ENCODE data around the gene FAM168A.

FAM168A gene

DNA sequence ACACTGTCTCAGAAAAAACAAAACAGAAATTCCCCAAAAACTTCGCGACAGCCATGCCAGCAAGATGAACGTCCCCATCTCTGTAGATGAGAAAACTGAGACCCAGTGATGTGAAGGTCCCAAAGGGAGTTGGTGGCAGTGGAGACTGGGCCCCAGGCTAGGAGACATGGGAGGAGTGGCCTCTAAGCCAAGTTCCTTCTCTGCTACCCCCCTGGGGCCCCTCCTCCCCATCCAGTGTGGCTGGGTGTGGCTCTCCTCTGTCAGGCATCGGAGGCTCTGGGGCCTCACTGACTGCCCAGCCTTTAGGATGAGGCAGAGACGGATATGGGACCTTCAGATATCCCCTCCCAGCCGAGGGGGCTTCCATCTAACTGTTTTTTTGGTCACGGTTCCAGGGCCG is 211.9 kb downstream of the FAM168A start:
- DNase-seq (ENCODE audit: low read depth, low spot score), result no peak
- no peak overlapping the region for H3K4me3 ChIP-seq (ENCODE audit: low read length)

DNA sequence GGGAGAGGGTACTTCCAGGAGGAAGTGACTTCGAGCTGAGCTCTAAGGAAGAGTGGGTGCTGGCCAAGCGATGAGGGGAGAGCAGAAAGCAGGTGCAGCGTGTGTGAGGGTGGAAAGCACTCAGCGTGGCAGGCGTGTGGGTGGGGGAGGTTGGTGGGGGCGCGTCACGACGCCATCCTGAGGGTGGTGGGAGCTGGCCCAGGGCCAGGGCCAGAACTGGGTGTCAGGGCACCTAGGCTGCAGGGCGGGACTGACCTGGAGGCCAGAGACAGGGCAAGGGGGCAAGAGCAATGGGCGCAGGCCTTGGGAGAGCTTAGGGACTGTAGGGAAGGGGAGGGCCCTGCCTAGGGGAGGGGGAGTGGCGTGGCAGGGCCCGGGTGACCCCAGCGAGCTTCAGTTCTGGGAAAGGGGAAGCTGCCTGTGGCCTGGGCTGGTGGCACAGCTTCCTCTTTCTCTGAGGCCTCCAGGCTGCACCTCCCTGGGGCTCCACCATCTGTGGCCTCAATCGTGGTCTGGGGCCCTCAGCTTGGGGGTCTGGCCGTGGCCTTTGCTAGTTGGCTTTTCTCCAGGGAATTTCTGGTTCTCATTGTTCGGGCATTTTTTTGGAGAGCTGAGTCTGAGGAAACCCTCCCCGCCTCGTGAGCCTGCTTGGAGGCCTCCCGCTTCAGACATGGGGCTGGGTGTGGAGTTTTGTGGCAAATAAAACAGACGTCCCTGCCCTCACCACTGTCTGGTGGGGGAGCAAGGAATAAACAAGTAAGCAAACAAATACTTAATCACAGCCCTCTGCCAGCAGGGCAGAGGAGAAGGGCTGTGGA is 212.8 kb downstream of the FAM168A start:
- H3K4me3 ChIP-seq (ENCODE audit: low read length), result no peak overlapping the region
- DNase-seq (ENCODE audit: low read depth, low spot score), result no peak

DNA sequence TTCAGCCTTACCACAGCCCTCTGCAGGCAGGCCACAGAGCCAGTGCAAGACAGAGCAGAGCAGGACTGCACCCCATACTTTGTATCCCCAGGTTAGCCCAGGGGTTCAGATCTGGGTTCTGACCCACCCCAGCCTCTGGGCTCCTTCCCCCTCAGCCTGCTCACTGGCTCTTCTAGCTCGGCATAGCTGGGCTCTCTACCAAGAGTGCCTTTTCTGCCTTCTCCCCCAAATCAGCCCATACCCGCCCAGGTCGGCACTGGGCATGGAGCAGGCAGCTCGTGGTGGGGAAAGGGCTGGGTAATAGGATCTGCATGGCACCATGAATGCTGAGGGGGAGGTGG is 213.4 kb downstream of the FAM168A start:
- no peak for DNase-seq (ENCODE audit: low read depth, low spot score)
- no peak overlapping the region for H3K4me3 ChIP-seq (ENCODE audit: low read length)

DNA sequence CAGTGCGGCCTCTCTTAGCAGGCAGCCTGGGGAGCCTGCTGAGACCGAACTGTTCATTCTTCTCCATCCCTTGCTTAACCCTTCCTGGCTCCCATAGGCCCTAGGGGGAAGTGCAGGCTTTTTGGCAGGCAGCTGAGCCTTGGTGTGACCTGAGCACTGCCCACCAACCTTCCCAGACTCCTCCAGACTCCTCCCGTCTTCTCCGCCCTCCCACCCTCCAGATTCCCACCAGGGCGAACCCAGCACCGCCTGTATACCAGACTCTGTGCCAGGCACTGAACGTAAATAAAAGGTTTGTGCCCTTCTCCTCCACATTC is 213.8 kb downstream of the FAM168A start:
- no peak overlapping the region for H3K4me3 ChIP-seq (ENCODE audit: low read length)
- no peak for DNase-seq (ENCODE audit: low read depth, low spot score)

DNA sequence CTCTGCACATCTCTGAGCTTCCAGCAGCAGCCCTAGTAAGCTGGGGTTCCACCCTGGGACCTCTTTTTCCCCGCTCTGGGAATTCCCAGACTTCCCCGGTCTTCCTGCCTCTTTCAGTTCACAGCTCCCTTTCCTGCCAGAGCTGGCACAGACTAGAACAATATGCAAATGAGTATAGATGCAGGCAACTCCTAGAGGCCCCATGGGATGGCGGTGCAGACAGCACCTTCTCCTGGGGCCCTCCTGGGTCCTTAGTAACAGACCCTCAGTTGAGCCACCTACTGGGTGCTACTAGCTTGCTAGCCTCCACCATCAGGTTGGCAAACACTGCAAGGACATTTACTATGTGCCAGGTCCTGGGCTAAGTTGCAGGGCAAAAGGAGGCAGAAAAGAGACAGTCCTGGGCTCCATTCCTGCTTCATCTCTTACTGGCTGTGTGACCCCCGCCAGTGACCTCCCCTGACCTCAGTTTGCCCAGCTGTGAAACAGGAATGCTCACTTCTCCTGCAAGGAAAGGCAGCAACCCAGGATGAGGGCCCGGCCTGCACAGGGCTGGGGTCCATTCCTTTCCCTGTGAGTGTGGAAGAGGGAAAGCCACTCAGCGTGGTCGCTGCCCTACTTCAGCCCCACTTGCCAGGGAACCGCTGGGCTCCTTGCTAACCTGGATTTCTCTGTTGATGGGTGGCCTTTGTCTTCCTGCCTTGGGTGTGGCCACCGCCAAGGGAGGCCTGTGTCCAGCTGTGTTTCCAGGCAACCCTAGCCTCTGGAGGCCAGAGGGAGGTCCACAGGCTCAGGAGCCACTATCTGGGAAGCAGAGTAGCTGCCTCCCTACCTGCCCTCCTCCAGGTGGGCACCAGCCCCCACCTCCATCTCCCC is 214.4 kb downstream of the FAM168A start:
- DNase-seq (ENCODE audit: low read depth, low spot score), result no peak
- no peak overlapping the region for H3K4me3 ChIP-seq (ENCODE audit: low read length)

DNA sequence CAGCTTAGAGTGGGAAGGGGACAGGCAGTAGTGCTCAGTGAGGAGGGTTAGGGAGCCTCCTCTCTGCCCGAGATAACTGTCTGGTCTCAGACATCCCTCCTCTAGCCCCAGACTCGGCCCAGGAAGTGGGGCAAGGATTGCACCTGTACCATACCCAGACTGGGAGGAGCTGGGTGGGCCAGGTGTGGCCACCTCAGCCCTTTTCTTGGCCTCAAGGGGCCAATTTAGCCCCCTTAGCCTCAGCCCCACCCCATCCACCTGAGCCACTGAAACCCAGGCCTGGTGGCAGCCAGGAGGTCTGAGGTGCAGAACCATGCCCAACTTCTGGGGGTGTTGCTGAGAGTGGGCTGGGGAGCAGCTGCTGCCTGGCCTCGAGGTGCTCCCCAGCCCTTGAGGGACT is 215.2 kb downstream of the FAM168A start:
- no peak for DNase-seq (ENCODE audit: low read depth, low spot score)
- no peak overlapping the region for H3K4me3 ChIP-seq (ENCODE audit: low read length)

DNA sequence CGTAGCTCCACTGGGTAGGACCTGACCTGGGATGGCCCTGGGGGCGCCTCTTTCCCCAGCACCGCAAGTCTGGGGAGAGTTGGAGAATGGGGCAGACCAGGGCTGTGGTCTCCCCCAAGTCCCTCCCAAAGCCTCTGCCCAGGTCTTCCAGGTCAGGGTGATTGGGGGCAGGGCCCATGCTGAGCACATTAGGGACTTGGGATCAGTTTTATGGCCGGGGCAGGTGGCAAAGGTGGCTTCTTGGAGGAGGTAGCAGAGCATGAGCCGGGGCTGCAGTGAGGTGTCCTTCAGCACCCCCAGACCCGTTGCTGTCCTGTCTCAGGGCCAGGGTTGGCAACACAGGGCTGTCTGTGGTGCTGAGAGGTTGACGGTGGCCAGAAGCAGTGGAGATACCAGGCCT is 215.7 kb downstream of the FAM168A start:
- no peak overlapping the region for H3K4me3 ChIP-seq (ENCODE audit: low read length)

DNA sequence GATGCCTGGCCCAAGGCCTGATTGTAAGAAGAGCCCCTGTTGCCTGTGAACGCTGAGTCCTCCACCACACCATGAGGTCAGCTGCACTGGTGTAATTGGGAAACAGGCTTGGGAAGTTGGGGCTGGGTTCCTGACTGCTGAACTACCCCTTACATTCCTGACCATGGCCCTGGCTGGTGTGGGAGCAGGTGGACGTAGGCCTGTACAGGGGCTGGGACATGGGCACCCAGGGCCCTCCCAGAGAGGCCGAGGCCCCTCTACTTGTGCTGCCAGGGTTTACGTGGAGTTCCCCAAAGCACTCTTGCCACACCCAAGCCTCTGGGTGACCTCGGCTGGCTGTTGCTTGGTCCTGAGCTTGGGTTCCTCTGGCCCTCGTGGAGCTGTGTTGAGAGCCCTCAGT is 216.3 kb downstream of the FAM168A start:
- H3K4me3 ChIP-seq (ENCODE audit: low read length), result no peak overlapping the region
- no peak for DNase-seq (ENCODE audit: low read depth, low spot score)

More for the DNA sequence above, 215.7 kb downstream of the FAM168A start:
- DNase-seq (ENCODE audit: low read depth, low spot score), result no peak

DNA sequence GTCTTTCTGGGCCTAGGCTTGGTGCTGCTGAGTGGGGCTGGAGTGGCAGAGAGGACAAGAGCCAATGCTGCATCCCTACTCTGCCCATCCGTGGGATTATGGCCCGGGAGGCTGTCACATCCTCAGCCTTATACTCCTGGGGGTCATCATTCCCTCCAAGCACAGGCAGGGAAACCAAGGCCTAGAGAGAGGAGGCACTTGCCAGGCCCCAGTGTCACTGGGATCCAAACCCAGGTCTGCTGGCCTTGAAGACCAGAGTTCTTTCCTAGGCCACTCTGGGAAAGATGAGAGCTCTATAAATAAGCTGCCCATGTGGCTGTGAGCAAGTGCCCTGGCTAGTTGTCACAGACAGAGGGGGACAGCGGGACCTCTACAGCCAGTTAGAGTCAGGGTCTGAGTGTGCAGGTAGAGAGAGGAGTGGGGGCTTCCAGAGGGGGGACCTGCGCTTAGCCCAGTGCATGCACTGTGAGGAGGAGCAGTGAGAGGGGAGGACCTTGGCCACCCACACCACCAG is 217.0 kb downstream of the FAM168A start:
- no peak for DNase-seq (ENCODE audit: low read depth, low spot score)
- H3K4me3 ChIP-seq (ENCODE audit: low read length), result no peak overlapping the region

DNA sequence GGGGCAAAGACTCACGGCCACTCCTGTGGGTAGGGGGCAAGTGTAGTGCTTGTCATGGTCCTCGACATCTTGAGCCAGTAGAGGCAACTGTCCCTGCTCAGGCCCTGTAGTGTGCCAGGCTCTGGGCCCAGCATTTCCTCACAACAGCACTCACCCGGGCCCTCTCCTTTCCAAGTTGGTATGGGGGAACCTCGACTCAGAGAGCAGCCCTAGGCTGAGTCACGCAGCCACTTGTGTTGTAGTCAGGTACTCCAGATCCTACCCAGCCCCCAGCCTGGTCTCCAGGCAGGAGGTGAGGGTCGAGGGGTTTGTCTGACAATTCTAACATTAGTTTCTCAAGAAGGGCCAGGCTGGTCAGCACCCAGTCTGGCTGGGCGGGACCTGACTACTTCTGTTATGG is 217.6 kb downstream of the FAM168A start:
- H3K4me3 ChIP-seq (ENCODE audit: low read length), result no peak overlapping the region
- no peak for DNase-seq (ENCODE audit: low read depth, low spot score)

DNA sequence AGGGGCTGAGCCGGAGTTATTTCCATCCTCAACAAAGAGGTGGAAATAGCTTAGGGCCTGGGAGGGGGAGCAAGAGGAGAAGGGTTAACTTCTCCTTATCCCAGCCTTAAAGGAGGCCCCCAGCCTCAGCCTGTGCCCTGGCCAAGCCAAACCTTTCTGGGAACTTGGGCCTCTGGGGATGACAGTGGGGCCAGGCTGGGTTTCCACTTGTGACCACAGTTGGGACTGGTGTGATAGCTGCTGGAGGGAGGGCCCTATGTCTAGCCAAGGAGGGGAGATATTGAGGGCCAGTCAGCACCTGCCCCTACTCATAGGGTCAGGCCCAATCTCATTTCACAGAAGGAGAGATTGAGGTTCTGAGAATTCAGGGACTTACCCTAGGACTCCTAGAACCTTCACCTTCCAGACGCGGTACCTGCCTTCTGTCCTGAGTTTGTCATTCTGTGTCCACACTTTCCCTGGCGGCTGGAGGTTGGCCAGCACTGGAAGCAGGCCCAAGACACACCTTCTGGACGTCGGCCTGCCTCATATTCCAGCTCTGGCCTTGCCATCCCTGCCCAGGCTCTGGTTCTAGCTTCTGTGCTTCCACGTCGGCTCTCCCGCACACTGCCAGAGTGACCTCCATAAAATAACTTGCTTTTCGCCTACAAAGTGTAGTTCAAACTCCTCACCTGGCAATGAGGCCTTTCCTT is 218.6 kb downstream of the FAM168A start:
- H3K4me3 ChIP-seq (ENCODE audit: low read length), result no peak overlapping the region

DNA sequence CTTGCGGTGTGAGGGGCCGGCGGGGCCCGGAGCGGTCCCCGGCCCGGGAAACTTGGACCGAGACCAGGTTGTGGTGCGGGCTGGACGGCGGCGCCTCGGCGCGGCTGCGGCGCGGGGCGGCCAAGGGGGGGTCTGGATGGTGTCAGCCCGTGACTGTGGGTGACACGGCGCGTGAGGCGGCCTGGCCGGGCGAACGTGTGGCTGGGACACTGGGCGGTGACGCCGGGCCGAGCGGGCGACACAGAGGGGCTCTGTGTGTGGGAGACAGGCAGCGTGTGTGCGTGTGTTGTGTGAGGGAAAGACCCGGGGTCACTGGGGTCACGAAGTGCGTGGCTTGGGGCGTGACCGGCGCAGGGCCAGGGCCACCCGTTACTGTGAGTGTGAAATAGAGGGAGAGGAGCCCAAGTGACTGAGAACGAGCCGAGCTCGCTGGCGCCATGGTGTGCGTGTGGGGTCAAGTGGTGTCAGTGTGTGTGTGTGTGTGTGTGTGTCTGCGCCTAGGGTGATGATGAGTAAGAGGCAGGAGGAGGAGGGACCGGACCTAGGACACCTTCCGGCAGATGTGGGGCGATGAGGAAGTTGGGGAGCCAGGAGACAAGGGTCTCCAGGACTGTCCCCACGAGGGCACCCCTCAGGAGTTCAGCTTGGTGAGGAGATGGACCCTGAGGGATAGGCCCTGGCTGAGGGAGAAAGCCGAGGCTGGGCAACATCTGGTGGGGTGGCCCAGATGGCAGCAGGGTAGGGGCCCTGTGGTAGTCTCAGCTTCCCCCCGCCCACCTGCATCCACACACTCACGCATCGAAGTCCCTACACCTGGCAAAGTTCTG is 220.9 kb downstream of the FAM168A start:
- DNase-seq (ENCODE audit: low read depth, low spot score), result no peak
- peak overlapping the region; percentile 88 for H3K4me3 ChIP-seq (ENCODE audit: low read length)

More for the DNA sequence above, 218.6 kb downstream of the FAM168A start:
- no peak for DNase-seq (ENCODE audit: low read depth, low spot score)

DNA sequence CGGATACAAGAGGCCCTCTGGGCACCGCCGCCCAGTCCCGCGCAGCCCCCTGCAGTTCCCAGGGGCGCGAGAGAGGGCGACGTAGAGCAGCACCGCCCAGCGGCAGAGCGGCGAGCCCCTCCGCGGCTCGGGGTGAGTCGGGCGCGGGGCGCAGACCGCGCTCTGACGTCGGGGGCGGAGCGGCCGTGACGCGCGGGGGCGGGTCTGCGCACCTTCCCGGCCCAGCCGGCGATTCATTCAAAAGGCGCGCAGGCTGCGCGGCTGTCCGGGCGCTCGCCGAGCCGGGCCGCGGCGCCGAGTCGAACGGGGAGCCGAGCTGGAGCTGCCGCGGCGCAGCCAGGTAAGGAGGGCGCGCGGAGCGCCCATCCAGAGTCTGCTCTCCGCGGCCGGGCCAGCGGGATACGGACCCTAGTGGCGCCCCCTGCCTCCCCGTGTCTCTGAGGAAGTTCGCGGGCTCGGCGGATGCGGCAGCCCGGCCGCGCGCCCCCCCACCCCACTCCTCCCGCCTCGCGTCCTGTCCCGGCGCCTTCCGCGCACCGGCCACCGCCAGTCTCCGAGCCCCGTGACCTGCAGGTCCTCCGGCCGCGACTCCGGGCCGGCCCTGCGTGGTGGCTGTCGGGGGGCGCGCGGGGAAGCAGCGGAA is 221.6 kb downstream of the FAM168A start, which contains the start of gene RELT:
Gene RELT, plus strand, starts transcription at position 240 of the 643 bp plus-strand sequence. CDS start 12,738 bp downstream, outside the sequence.
- peak within 1 kb of the TSS; percentile 88 for H3K4me3 ChIP-seq (ENCODE audit: low read length)
- peak; percentile 79 for DNase-seq (ENCODE audit: low read depth, low spot score)

DNA sequence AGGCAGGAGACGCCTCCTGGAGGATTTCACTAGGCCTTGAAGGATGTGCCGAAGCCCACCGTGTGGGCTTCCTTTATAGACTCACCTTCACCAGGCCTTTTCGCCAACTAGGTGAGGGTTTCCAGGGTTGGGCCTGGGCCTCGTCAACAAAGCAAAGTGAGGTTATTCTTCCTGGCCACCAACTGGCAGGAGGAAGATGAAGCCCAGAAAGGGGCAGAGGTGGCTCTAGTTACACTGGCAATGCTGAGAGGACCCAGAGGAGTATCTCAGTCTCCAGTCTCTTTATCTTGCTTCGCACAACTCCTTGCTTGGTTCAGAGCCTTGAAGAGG is 222.1 kb downstream of the FAM168A start:
- H3K4me3 ChIP-seq (ENCODE audit: low read length), result peak overlapping the region; percentile 47
- DNase-seq (ENCODE audit: low read depth, low spot score), result no peak

DNA sequence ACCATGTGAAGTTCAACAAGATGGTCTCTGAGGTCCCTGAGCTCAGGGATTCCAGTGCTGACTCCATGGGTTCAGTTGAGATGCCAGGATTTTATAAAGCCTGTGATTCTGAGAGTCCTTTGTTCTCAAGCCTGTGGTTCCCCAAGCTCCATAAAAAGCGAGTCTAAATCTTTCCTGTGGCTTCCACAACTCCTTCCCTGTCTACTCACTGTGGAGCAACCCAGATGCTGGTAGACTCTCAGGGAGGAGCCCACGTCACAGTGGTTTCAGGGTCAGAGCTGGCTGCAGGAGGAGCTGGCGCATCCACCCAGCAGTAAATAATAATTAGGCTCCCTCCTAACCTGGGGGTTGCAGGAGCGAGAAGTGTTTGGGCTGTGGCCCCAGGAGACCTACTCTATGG is 223.8 kb downstream of the FAM168A start:
- no peak overlapping the region for H3K4me3 ChIP-seq (ENCODE audit: low read length)
- no peak for DNase-seq (ENCODE audit: low read depth, low spot score)

DNA sequence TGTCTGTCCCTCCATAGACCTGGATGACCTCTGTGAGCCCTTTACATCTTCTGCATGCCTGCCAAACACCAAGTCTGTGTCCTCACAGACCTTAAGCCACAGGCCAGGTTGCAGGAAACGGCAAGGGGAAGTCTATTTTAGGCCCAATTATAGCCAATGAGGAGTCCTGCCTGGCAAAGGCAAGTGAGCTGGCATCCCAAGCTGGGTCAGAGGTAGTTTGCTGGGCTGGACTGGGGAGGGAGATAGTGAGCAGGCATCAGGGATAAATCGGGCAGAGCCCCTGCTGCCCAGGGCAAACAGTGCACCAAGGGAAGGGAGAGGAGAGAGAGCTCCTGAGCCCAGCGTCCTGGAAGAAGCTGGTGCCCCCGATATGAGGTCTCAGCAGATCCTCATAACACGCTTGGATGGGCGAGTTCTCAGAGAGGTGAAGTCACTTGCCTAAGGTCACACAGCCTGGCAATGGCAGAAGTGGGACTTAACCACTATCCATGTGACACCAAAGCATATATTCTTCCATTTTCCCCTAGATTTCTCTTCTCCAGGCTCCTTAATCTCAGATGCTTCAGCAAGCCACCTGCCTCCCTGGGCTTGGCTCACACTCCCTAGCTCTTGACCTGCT is 225.4 kb downstream of the FAM168A start:
- no peak for DNase-seq (ENCODE audit: low read depth, low spot score)
- no peak overlapping the region for H3K4me3 ChIP-seq (ENCODE audit: low read length)

DNA sequence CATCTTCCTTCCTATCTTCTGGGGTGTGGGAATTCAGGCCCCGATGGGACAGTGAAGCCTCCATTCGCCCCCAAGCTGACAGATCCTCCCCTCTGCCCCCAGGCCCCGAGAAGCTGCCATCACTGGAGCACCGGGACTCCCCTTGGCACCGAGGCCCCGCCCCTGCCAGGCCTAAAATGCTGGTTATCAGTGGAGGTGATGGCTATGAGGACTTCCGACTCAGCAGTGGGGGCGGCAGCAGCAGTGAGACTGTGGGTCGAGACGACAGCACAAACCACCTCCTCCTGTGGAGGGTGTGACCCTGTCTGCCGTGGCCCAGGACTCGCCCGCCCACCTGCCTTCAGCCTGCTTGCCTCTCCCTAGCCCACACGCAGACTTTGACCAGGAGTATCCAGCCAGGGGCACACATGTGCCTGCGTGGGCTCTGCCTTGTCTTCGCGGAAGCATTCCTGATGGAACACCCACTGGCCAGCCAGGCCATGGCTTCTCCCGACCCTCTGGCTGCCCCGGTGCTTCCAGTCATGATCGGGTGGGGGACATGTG is 230.4 kb downstream of the FAM168A start:
- H3K4me3 ChIP-seq (ENCODE audit: low read length), result no peak overlapping the region
- no peak for DNase-seq (ENCODE audit: low read depth, low spot score)

DNA sequence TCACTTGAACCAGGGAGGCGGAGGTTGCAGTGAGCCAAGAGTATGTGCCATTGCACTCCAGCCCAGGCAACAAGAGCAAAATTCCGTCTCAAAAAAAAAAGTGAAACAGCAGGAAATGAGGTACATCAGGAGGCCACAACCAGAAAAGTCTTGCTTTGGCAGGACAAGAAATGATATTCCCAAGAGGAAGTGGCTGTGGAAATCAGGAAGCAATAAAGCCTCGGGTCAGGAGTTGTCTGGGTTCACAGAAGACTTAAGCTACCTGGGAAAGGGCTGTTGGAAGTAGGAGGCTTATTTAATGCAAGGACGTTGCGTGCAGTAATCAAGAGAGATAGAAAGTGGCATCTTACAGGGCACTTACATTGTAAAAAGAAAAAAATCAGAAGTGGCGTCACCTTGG is 231.0 kb downstream of the FAM168A start:
- H3K4me3 ChIP-seq (ENCODE audit: low read length), result no peak overlapping the region
- DNase-seq (ENCODE audit: low read depth, low spot score), result no peak
